Embryonic facial prominence (tissue), 1 donor: ENCODE results near the gene SEPTIN12.

ENCODE experiments used
- DNase-seq: peaks from one replicate; pipeline ENCODE4 v3.0.0-alpha.2; 2016; ENCODE audit errors: extremely low spot score

SEPTIN12 gene

GRCh38 chr16:4803401-4803844 is 15.3 kb upstream of the SEPTIN12 start:
- DNase-seq: no peak

GRCh38 chr16:4802659-4803287 is 14.6 kb upstream of the SEPTIN12 start:
- DNase-seq: peak; percentile 84

- no peak for DNase-seq
Measured at GRCh38 chr16:4801962-4802658, 14.0 kb upstream of the SEPTIN12 start, which contains the start of gene ROGDI. ROGDI (minus strand) TSS chr16:4802633; CDS start chr16:4802571, 62 bp downstream.

GRCh38 chr16:4801051-4801961 is 13.2 kb upstream of the SEPTIN12 start:
- no peak for DNase-seq

- DNase-seq: no peak
Measured at GRCh38 chr16:4800290-4801041, 12.3 kb upstream of the SEPTIN12 start.

- DNase-seq: no peak
Measured at GRCh38 chr16:4799171-4799855, 11.2 kb upstream of the SEPTIN12 start.

GRCh38 chr16:4798456-4798855 is 10.3 kb upstream of the SEPTIN12 start:
- no peak for DNase-seq

- no peak for DNase-seq
Measured at GRCh38 chr16:4797805-4798252, 9.7 kb upstream of the SEPTIN12 start.

GRCh38 chr16:4796982-4797804 is 9.0 kb upstream of the SEPTIN12 start:
- no peak for DNase-seq

GRCh38 chr16:4795828-4796572 is 7.9 kb upstream of the SEPTIN12 start:
- DNase-seq: no peak

- DNase-seq: no peak
Measured at GRCh38 chr16:4795181-4795827, 7.2 kb upstream of the SEPTIN12 start, which contains the start of gene SMIM22. SMIM22 (plus strand) TSS chr16:4795369; CDS start chr16:4795735, 366 bp downstream.

GRCh38 chr16:4792951-4793513 is 4.9 kb upstream of the SEPTIN12 start:
- no peak for DNase-seq

- DNase-seq: no peak
Measured at GRCh38 chr16:4790871-4791270, 2.7 kb upstream of the SEPTIN12 start.

- DNase-seq: no peak
Measured at GRCh38 chr16:4790261-4790660, 2.1 kb upstream of the SEPTIN12 start.

- no peak for DNase-seq
Measured at GRCh38 chr16:4788910-4789309, 765 bp upstream of the SEPTIN12 start.

GRCh38 chr16:4788489-4788889 is 344 bp upstream of the SEPTIN12 start:
- DNase-seq: no peak

GRCh38 chr16:4787068-4787467 is 1.1 kb downstream of the SEPTIN12 start:
- DNase-seq: no peak

GRCh38 chr16:4785758-4786433 is 2.2 kb downstream of the SEPTIN12 start:
- no peak for DNase-seq
